DND-41 (cell line): ENCODE measurements around the gene DDIAS.

Experiments
- EZH2 ChIP-seq: IDR thresholded peaks from 3 replicates; pipeline ENCODE4 v1.6.1; 2012; ENCODE audit warnings: borderline replicate concordance, low read depth, mild to moderate bottlenecking, moderate library complexity, low read length, inconsistent platforms; ENCODE audit not compliant: severe bottlenecking
- TF ChIP-seq, protein P1 (sequence below): IDR thresholded peaks from 2 replicates; pipeline ENCODE4 v1.5.1; 2012; ENCODE audit warnings: borderline replicate concordance, low read length, moderate library complexity, mild to moderate bottlenecking; ENCODE audit not compliant: poor library complexity, severe bottlenecking; ENCODE audit errors: extremely low read depth

DNA sequence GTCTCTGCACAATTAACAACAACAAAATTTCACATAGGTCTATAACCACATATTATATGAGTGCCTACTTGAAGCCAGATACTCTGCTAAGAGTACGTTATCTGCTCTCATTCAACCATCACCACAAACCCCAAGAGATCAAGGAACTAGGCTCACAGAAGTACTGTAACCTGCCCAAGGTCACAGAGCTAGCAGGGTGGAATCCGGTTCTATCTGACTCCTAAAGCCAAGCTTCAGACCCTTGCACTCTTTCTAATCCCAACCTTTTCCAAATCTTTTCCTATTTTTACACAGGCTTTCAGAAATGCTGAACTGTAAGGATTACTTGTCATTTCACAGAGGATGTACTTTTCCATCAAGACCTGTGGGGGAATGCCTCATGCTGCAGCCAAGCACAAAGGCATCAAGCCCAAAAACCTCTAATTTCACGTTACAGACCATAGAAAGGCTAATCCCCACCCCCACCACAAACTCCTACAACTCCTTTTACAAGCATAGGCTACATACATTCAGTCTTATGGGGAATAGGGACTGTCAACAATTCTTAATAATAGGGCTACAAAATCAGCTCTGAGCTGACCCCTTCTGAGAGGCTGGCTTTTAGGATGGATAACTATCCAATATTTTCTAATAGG is 2.2 kb upstream of the DDIAS start:
- TF ChIP-seq, protein P1, sequence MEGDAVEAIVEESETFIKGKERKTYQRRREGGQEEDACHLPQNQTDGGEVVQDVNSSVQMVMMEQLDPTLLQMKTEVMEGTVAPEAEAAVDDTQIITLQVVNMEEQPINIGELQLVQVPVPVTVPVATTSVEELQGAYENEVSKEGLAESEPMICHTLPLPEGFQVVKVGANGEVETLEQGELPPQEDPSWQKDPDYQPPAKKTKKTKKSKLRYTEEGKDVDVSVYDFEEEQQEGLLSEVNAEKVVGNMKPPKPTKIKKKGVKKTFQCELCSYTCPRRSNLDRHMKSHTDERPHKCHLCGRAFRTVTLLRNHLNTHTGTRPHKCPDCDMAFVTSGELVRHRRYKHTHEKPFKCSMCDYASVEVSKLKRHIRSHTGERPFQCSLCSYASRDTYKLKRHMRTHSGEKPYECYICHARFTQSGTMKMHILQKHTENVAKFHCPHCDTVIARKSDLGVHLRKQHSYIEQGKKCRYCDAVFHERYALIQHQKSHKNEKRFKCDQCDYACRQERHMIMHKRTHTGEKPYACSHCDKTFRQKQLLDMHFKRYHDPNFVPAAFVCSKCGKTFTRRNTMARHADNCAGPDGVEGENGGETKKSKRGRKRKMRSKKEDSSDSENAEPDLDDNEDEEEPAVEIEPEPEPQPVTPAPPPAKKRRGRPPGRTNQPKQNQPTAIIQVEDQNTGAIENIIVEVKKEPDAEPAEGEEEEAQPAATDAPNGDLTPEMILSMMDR = no peak
- no peak for TF ChIP-seq EZH2
